Testis (tissue), 3 donors: ENCODE measurements around the gene CCSER2. TPM values are rescaled to one million over a fixed set of nuclear protein-coding genes. Genes with fewer than 3 reads are reported as not detected.

Experiments
- DNase-seq: peaks from one replicate; pipeline ENCODE4 v3.0.0-alpha.2; 2019
- H3K27ac ChIP-seq, 2 donors: fragments of 200-600 bp; sonication (generic); one replicate each; pipeline ENCODE4 v1.5.1; 2019
- H3K27me3 ChIP-seq: fragments of 200-600 bp; sonication (generic); one replicate; pipeline ENCODE4 v1.5.1; 2019
- H3K36me3 ChIP-seq: fragments of 200-600 bp; sonication (generic); one replicate; pipeline ENCODE4 v1.5.1; 2017; ENCODE audit warnings: low read depth; ENCODE audit errors: missing control alignments
- H3K4me1 ChIP-seq: fragments of 200-600 bp; sonication (generic); one replicate; pipeline ENCODE4 v1.5.1; 2019
- H3K4me3 ChIP-seq, 2 donors: fragments of 200-600 bp; sonication (generic); one replicate each; pipeline ENCODE4 v1.5.1; 2017 to 2019
- H3K9me3 ChIP-seq: fragments of 200-600 bp; sonication (generic); one replicate; pipeline ENCODE4 v1.5.1; 2017
- POLR2A ChIP-seq: fragments of 450-650 bp; IDR thresholded peaks from one replicate; pipeline ENCODE4 v1.6.1; 2017; ENCODE audit warnings: antibody characterized with exemption, mild to moderate bottlenecking, moderate library complexity
- WGBS, 2 donors: methylation state at CpG; one replicate each; pipeline ENCODE4 v1.1.5; 2018; 5-methylcytosine and 5-hydroxymethylcytosine counted together
- intact Hi-C: fragments of 100-400 bp; cut with DNase I; formaldehyde crosslinking; loops from one replicate; pipeline ENCODE4 v1.15.1; 2023; ENCODE audit warnings: low total_unique reads
- polyA plus RNA-seq: library from polyadenylated mRNA; stranded (reverse); fragments of 350-450 nt; fragmentation: Illumina TruSeq; extraction: RNeasy Lipid Tissue Mini Kit (QIAGEN cat#74804); gene quantifications from one replicate; pipeline ENCODE4 v1.2.3, GENCODE V29; 2014; ENCODE audit warnings: low read depth, low replicate concordance; ENCODE audit not compliant: insufficient read depth
- total RNA-seq, 2 donors: library from RNA; depleted of rRNA; stranded (reverse); fragments of >200 nt; gene quantifications; one replicate each; pipeline ENCODE4 v1.2.3, GENCODE V29; 2016
- TF ChIP-seq, protein P1 (sequence below), 3 experiments: fragments of 450-650 bp in 2 of 3; fragments of 200-600 bp in 1 of 3; sonication (generic) in 1 of 3; IDR thresholded peaks; one replicate each; pipeline ENCODE4 v1.5.1; 2016 to 2019; ENCODE audit warnings: antibody characterized with exemption in 3 of 3, mild to moderate bottlenecking in 2 of 3, moderate library complexity in 1 of 3

Gene CCSER2
- total and polyA plus RNA-seq, 3 donors from 2014 or later = 65.4 to 148 (median 146) TPM

DNA sequence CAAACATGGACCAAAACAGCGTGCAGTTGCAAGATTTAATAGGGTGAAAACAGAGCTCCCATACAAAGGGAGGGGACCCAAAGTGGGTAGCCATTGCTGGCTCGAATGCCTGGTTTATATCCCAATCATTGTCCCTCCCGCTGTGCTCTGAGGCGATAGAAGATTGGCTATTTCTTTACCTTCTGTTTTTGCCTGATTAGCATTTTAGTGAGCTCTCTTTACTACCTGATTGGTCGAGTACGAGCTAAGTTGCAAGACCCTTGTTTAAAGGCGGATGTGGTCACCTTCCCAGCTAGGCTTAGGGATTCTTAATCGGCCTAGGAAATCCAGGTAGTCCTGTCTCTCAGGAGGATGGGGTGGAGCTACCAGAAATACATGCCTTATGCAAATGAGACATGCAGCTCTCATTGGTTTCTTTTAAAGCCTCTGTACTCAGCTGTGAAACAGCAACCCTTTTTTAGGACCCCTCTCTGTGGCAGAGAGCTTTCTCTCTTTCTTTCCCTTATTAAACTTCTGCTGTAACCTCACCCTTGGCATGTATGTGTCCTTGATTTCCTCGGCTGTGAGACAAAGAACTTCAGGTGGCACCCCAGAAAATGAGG, 202.4 kb downstream of the CCSER2 start:
- Histone ChIP-seq H3K36me3 (no peaks in the 10 kb centered on the region), H3K27me3 (no peaks in the 10 kb centered on the region), H3K4me3 (no peak overlapping the region), H3K27ac (no peak overlapping the region), H3K9me3 (no peaks in the 10 kb centered on the region), H3K4me1 (no peaks in the 10 kb centered on the region)
- 87 to 91% methylated on average over 9 of the region's 9 CpGs for WGBS, 2 donors
- no peak for TF ChIP-seq POLR2A
- TF ChIP-seq, protein P1, sequence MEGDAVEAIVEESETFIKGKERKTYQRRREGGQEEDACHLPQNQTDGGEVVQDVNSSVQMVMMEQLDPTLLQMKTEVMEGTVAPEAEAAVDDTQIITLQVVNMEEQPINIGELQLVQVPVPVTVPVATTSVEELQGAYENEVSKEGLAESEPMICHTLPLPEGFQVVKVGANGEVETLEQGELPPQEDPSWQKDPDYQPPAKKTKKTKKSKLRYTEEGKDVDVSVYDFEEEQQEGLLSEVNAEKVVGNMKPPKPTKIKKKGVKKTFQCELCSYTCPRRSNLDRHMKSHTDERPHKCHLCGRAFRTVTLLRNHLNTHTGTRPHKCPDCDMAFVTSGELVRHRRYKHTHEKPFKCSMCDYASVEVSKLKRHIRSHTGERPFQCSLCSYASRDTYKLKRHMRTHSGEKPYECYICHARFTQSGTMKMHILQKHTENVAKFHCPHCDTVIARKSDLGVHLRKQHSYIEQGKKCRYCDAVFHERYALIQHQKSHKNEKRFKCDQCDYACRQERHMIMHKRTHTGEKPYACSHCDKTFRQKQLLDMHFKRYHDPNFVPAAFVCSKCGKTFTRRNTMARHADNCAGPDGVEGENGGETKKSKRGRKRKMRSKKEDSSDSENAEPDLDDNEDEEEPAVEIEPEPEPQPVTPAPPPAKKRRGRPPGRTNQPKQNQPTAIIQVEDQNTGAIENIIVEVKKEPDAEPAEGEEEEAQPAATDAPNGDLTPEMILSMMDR (IDR thresholded peaks at IDR 0.05) = no peak
- DNase-seq = no peak
- intact Hi-C loops = loop anchor here (10.0 kb wide), 1 partner anchor 156 kb away; no protein-coding TSS in a partner anchor

DNA sequence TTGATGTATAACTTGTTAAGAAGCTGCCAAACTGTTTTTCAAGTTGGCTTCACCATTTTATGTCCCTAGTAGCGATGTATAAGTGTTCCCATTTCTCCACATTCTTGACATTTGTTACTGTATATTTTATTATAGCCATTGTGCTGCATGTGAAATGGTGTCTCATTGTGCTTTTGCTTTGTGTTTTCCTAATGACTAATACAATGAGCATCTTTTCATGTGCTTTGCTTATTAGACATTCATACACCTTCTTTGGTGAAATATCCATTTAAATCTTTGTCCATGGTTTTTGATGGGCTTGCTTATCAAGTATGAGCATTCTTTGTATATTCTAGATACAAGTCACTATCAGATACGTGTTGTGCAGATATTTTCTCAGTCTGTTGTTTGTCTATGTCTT, 203.0 kb downstream of the CCSER2 start:
- Histone ChIP-seq H3K36me3 (no peaks in the 10 kb centered on the region), H3K9me3 (no peaks in the 10 kb centered on the region), H3K4me1 (no peaks in the 10 kb centered on the region), H3K27me3 (no peaks in the 10 kb centered on the region), H3K27ac (no peak overlapping the region), H3K4me3 (no peak overlapping the region)
- intact Hi-C loops = loop anchor here (10.0 kb wide), 1 partner anchor 157 kb away; no protein-coding TSS in a partner anchor
- no peak for DNase-seq
- 85 to 94% methylated on average over 2 of the region's 2 CpGs for WGBS, 2 donors
- TF ChIP-seq POLR2A = no peak
- TF ChIP-seq, protein P1 (IDR thresholded peaks at IDR 0.05) = no peak

DNA sequence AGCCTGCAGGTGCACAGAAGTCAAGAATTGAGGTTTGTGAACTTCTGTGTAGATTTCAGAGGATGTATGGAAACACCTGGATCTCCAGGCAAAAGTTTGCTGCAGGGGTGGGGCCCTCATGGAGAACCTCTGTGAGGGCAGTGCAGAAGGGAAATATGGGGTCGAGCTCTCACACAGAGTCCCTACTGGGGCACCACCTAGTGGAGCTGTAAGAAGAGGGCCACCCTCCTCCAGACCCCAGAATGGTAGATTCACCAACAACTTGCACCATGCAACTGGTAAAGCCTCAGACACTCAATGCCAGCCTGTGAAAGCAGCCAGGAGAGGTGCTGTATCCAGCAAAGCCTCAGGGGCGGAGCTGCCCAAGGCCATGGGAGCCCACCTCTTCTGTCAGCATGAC, 205.8 kb downstream of the CCSER2 start:
- no peak overlapping the region for H3K4me3 ChIP-seq
- no peaks in the 10 kb centered on the region for H3K27me3 ChIP-seq
- no peak overlapping the region for H3K27ac ChIP-seq
- no peak for TF ChIP-seq POLR2A
- TF ChIP-seq, protein P1 (IDR thresholded peaks at IDR 0.05) = no peak
- DNase-seq = no peak
- no peaks in the 10 kb centered on the region for H3K4me1 ChIP-seq
- H3K36me3 ChIP-seq = no peaks in the 10 kb centered on the region
- no peaks in the 10 kb centered on the region for H3K9me3 ChIP-seq
- 60 to 85% methylated on average over 1 to 2 of the region's 2 CpGs for WGBS, 2 donors
- intact Hi-C loops = loop anchor here (10.0 kb wide), 1 partner anchor 159 kb away; no protein-coding TSS in a partner anchor

DNA sequence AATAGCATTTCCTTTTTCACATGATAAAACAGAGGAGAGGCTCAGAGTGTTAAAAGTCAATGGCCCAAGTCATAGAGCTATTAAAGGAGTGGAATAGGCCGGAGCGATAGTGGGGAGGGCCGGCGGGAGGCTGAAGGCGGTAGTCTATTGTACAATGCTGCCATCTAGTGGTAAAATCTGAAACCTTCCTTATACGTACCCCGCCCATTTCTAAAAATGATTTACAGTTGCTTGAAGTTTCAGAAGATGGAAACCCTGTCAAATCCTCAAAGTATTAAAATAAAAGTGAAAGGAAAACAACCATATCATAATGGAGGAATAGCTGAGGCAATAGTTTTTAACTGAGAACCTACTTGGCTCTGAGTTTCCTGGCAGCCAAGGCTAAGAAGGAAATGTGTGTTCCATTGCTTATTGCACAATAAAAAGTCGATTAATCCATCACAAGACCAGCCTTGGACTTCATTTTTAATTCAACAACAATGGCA, 209.1 kb downstream of the CCSER2 start:
- TF ChIP-seq, protein P1 (IDR thresholded peaks at IDR 0.05) = peak; percentile 73 to 95 (median 85)
- no peak for TF ChIP-seq POLR2A
- intact Hi-C loops = loop anchor here (5.0 to 10.0 kb wide), 2 partner anchors 163 to 270 kb away; no protein-coding TSS in a partner anchor
- no peaks in the 10 kb centered on the region for H3K27me3 ChIP-seq
- DNase-seq = peak; percentile 63
- H3K36me3 ChIP-seq = no peaks in the 10 kb centered on the region
- 11 to 13% methylated on average over 8 of the region's 8 CpGs for WGBS, 2 donors
- H3K4me1 ChIP-seq = peaks cover 8% of the 10 kb centered on the region
- H3K9me3 ChIP-seq = no peaks in the 10 kb centered on the region
- H3K4me3 ChIP-seq = no peak overlapping the region
- no peak overlapping the region for H3K27ac ChIP-seq
